HFF-Myc (cell line): ENCODE data around the gene LCA5L.
"Not testable (repeated sequence)": the region's sequence is repeated elsewhere in the genome, so short reads cannot be mapped to it uniquely, and the experiment has no call there.

ENCODE experiments used
- DNase-seq: peaks from one replicate; pipeline ENCODE4 v3.0.0-alpha.2; 2011; ENCODE audit warnings: low read depth; ENCODE audit errors: extremely low read depth
- H3K4me3 ChIP-seq: replicated peaks from 2 replicates; pipeline ENCODE4 v1.5.1; 2011; ENCODE audit warnings: low read depth, mild to moderate bottlenecking, control low read depth, low read length
- CTCF ChIP-seq: IDR thresholded peaks from 2 replicates; pipeline ENCODE4 v1.5.1; 2012; ENCODE audit warnings: mild to moderate bottlenecking, low read depth, low read length, control low read depth; ENCODE audit errors: missing control alignments

The LCA5L gene

GRCh38 chr21:39439232-39439631 lies 6.3 kb downstream of the LCA5L start:
- TF ChIP-seq CTCF, result no peak
- H3K4me3 ChIP-seq, result no peak overlapping the region
- no peak for DNase-seq

GRCh38 chr21:39434950-39435349 lies 10.6 kb downstream of the LCA5L start:
- no peak for DNase-seq
- TF ChIP-seq CTCF, result no peak
- no peak overlapping the region for H3K4me3 ChIP-seq

- no peak for DNase-seq
- TF ChIP-seq CTCF, result no peak
- H3K4me3 ChIP-seq, result no peak overlapping the region
These were observed 14.6 kb downstream of the LCA5L start for GRCh38 chr21:39430954-39431353.

- DNase-seq, result no peak
- no peak overlapping the region for H3K4me3 ChIP-seq
- no peak for TF ChIP-seq CTCF
These were observed 15.1 kb downstream of the LCA5L start for GRCh38 chr21:39430457-39430856.

- no peak overlapping the region for H3K4me3 ChIP-seq
- DNase-seq, result no peak
- TF ChIP-seq CTCF, result no peak
These were observed 15.6 kb downstream of the LCA5L start for GRCh38 chr21:39430016-39430415.

- TF ChIP-seq CTCF, result no peak
- no peak for DNase-seq
- H3K4me3 ChIP-seq, result no peak overlapping the region
These were observed 16.1 kb downstream of the LCA5L start for GRCh38 chr21:39429445-39429844.

- H3K4me3 ChIP-seq, result no peak overlapping the region
- no peak for TF ChIP-seq CTCF
- no peak for DNase-seq
These were observed 22.9 kb downstream of the LCA5L start for GRCh38 chr21:39422527-39423241.

- H3K4me3 ChIP-seq, DNase-seq: not testable (repeated sequence)
These were observed 26.4 kb downstream of the LCA5L start for GRCh38 chr21:39419204-39419603.
